Measurements from ENCODE around the gene THAP12.

- no peak for TF ChIP-seq CTCF (IDR thresholded peaks at IDR 0.05; ENCODE audit: insufficient read depth, low read depth, low read length)
- TF ChIP-seq EZH2 (IDR thresholded peaks at IDR 0.05; ENCODE audit: insufficient read depth, low read length), result no peak
These were observed 32.6 kb downstream of the THAP12 start for GRCh38 chr11:76348348-76348747.

Data from astrocyte (in vitro differentiated cells and primary cell).